Gastroesophageal sphincter (tissue), 2 donors: ENCODE measurements around the gene SLC25A6.
"Not testable (repeated sequence)": the region's sequence is repeated elsewhere in the genome, so short reads cannot be mapped to it uniquely, and the experiment has no call there.

Experiments used
- POLR2A ChIP-seq, 2 donors: fragments of 450-650 bp; IDR thresholded peaks; one replicate each; pipeline ENCODE4 v1.6.1; 2017; ENCODE audit warnings: antibody characterized with exemption in 2 of 2, mild to moderate bottlenecking in 2 of 2, moderate library complexity in 1 of 2
- POLR2AphosphoS5 ChIP-seq: sonication (generic); formaldehyde crosslinking; IDR thresholded peaks from one replicate; pipeline ENCODE4 v1.6.1; 2017; ENCODE audit warnings: antibody characterized with exemption

DNA sequence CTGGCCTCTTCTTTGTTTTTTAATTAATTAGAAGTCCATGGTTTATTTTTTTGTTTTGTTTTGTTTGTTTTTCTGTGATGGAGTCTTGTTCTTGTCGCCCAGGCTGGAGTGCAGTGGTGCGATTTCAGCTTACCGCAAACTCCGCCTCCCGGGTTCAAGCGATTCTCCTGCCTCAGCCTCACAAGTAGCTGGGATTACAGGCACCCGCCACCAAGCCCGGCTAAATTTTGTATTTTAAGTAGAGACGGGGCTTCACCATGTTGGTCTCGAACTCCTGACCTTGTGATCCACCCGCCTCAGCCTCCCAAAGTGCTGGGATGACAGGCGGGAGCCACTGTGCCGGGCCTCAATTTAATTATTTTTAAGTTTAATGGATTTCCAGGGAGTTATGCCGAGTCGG lies 42.3 kb downstream of the SLC25A6 start:
- not testable (repeated sequence) for TF ChIP-seq POLR2A (IDR thresholded peaks at IDR 0.05); POLR2AphosphoS5
